Measurements from ENCODE around the gene SEMA4D.
A peak's percentile ranks its signal among the peaks of the same experiment; 100 is the strongest.

SEMA4D gene

GRCh38 chr9:89476546-89476945 is 21.4 kb downstream of the SEMA4D start:
- Histone ChIP-seq H3K79me2 (ENCODE audit: insufficient read depth, low read length) (peaks cover 91% of the 10 kb centered on the region), H3K4me3 (ENCODE audit: low read depth in 1 of 2, low read length in 2 of 2) (no peak overlapping the region), H3K9me3 (ENCODE audit: insufficient read depth, low read length, severe bottlenecking) (no peaks in the 10 kb centered on the region), H3K4me1 (ENCODE audit: insufficient read depth, low read length) (peaks cover 90% of the 10 kb centered on the region), H3K27me3 (ENCODE audit: insufficient read depth, low read length, poor library complexity) (no peaks in the 10 kb centered on the region), H3K9ac (ENCODE audit: low read depth, low read length) (no peak overlapping the region), H3K27ac (ENCODE audit: low read length) (peak overlapping the region; percentile 77), H2AFZ (ENCODE audit: low read depth, low read length) (no peak overlapping the region), H3K4me2 (ENCODE audit: insufficient read depth, low read length) (no peak overlapping the region), H3K36me3 (ENCODE audit: insufficient read depth, low read length) (peaks cover 71% of the 10 kb centered on the region), H4K20me1 (ENCODE audit: insufficient read depth, low read length) (peaks cover 77% of the 10 kb centered on the region)
- TF ChIP-seq EZH2 (IDR thresholded peaks at IDR 0.05; ENCODE audit: borderline replicate concordance, low read depth, low read length, severe bottlenecking) (no peak), CTCF (IDR thresholded peaks at IDR 0.05; ENCODE audit: borderline replicate concordance, extremely low read depth, low read length, poor library complexity, severe bottlenecking) (no peak)
- no peak for DNase-seq
- no peak for ATAC-seq (ENCODE audit: insufficient read depth, low read depth)

GRCh38 chr9:89475891-89476440 is 21.9 kb downstream of the SEMA4D start:
- Histone ChIP-seq H3K27ac (ENCODE audit: low read length) (peak overlapping the region; percentile 77), H3K9me3 (ENCODE audit: insufficient read depth, low read length, severe bottlenecking) (no peaks in the 10 kb centered on the region), H3K9ac (ENCODE audit: low read depth, low read length) (peak overlapping the region; percentile 8; the same call in 1 of the 2 replicates), H3K79me2 (ENCODE audit: insufficient read depth, low read length) (peaks cover 91% of the 10 kb centered on the region), H3K4me3 (ENCODE audit: low read depth in 1 of 2, low read length in 2 of 2) (no peak overlapping the region), H3K4me2 (ENCODE audit: insufficient read depth, low read length) (no peak overlapping the region), H3K36me3 (ENCODE audit: insufficient read depth, low read length) (peaks cover 71% of the 10 kb centered on the region), H2AFZ (ENCODE audit: low read depth, low read length) (no peak overlapping the region), H3K4me1 (ENCODE audit: insufficient read depth, low read length) (peaks cover 90% of the 10 kb centered on the region), H4K20me1 (ENCODE audit: insufficient read depth, low read length) (peaks cover 77% of the 10 kb centered on the region), H3K27me3 (ENCODE audit: insufficient read depth, low read length, poor library complexity) (no peaks in the 10 kb centered on the region)
- TF ChIP-seq EZH2 (IDR thresholded peaks at IDR 0.05; ENCODE audit: borderline replicate concordance, low read depth, low read length, severe bottlenecking) (no peak), CTCF (IDR thresholded peaks at IDR 0.05; ENCODE audit: borderline replicate concordance, extremely low read depth, low read length, poor library complexity, severe bottlenecking) (no peak)
- no peak for DNase-seq
- no peak for ATAC-seq (ENCODE audit: insufficient read depth, low read depth)

GRCh38 chr9:89474939-89475338 is 23.0 kb downstream of the SEMA4D start:
- ATAC-seq (ENCODE audit: insufficient read depth, low read depth), result no peak
- H4K20me1 ChIP-seq (ENCODE audit: insufficient read depth, low read length), result peaks cover 81% of the 10 kb centered on the region
- no peak overlapping the region for H2AFZ ChIP-seq (ENCODE audit: low read depth, low read length)
- H3K79me2 ChIP-seq (ENCODE audit: insufficient read depth, low read length), result peaks cover 95% of the 10 kb centered on the region
- H3K4me3 ChIP-seq (ENCODE audit: low read depth in 1 of 2, low read length in 2 of 2), result no peak overlapping the region
- DNase-seq, result no peak
- TF ChIP-seq CTCF (IDR thresholded peaks at IDR 0.05; ENCODE audit: borderline replicate concordance, extremely low read depth, low read length, poor library complexity, severe bottlenecking) (no peak), EZH2 (IDR thresholded peaks at IDR 0.05; ENCODE audit: borderline replicate concordance, low read depth, low read length, severe bottlenecking) (no peak)
- H3K36me3 ChIP-seq (ENCODE audit: insufficient read depth, low read length), result peaks cover 77% of the 10 kb centered on the region
- peak overlapping the region; percentile 16; the same call in 1 of the 2 replicates for H3K9ac ChIP-seq (ENCODE audit: low read depth, low read length)
- peaks cover 93% of the 10 kb centered on the region for H3K4me1 ChIP-seq (ENCODE audit: insufficient read depth, low read length)
- H3K27me3 ChIP-seq (ENCODE audit: insufficient read depth, low read length, poor library complexity), result no peaks in the 10 kb centered on the region
- no peak overlapping the region for H3K4me2 ChIP-seq (ENCODE audit: insufficient read depth, low read length)
- no peaks in the 10 kb centered on the region for H3K9me3 ChIP-seq (ENCODE audit: insufficient read depth, low read length, severe bottlenecking)
- peak overlapping the region; percentile 77 for H3K27ac ChIP-seq (ENCODE audit: low read length)
